Type B pancreatic cell (in vitro differentiated cells): ENCODE data around the gene CCDC73. TPM values are rescaled to one million over a fixed set of nuclear protein-coding genes. Genes with fewer than 3 reads are reported as not detected.

Experiments
- DNase-seq: peaks from one replicate; pipeline ENCODE4 v3.0.0; 2021; ENCODE audit warnings: mixed read lengths; ENCODE audit not compliant: unreplicated experiment; ENCODE audit errors: extremely low spot score
- H3K27ac Mint-ChIP-seq: 2 replicates; pipeline ENCODE4 v1.8.0; 2021; ENCODE audit warnings: mild to moderate bottlenecking, mixed read lengths
- H3K27me3 Mint-ChIP-seq: 2 replicates; pipeline ENCODE4 v1.8.0; 2021; ENCODE audit warnings: mixed read lengths
- H3K36me3 Mint-ChIP-seq: 2 replicates; pipeline ENCODE4 v1.8.0; 2021; ENCODE audit warnings: mixed read lengths
- H3K4me1 Mint-ChIP-seq: one replicate; pipeline ENCODE4 v1.8.0; 2021; ENCODE audit warnings: mixed read lengths; ENCODE audit not compliant: unreplicated experiment
- H3K4me3 Mint-ChIP-seq: 2 replicates; pipeline ENCODE4 v1.8.0; 2021; ENCODE audit warnings: mild to moderate bottlenecking, mixed read lengths
- H3K9me3 Mint-ChIP-seq: 2 replicates; pipeline ENCODE4 v1.8.0; 2021; ENCODE audit warnings: mixed read lengths
- CTCF ChIP-seq: fragments of 200-600 bp; sonication (generic); conservative IDR thresholded peaks from 2 replicates; pipeline ENCODE4 v1.5.0; 2021; ENCODE audit warnings: antibody characterized with exemption, mild to moderate bottlenecking
- total RNA-seq: library from RNA; stranded (reverse); gene quantifications from 2 replicates; pipeline ENCODE4 v1.2.1, GENCODE V29; 2021; ENCODE audit warnings: low replicate concordance

Gene CCDC73
- total RNA-seq, 1 donor from 2014 or later = 0.07 TPM

- H3K27me3 Mint-ChIP-seq = peaks cover 5% of the 10 kb centered on the region
- no peaks in the 10 kb centered on the region for H3K9me3 Mint-ChIP-seq
- no peak overlapping the region for H3K4me3 Mint-ChIP-seq
- H3K27ac Mint-ChIP-seq = no peak overlapping the region
- no peak for DNase-seq
- H3K36me3 Mint-ChIP-seq = no peaks in the 10 kb centered on the region
- no peak for TF ChIP-seq CTCF
- no peaks in the 10 kb centered on the region for H3K4me1 Mint-ChIP-seq
Measured at GRCh38 chr11:32821517-32821916, 27.1 kb upstream of the CCDC73 start.

GRCh38 chr11:32820497-32820896, 26.0 kb upstream of the CCDC73 start:
- Mint-ChIP-seq H3K27me3 (peaks cover 5% of the 10 kb centered on the region), H3K4me1 (no peaks in the 10 kb centered on the region), H3K9me3 (no peaks in the 10 kb centered on the region), H3K27ac (no peak overlapping the region), H3K36me3 (no peaks in the 10 kb centered on the region), H3K4me3 (no peak overlapping the region)
- no peak for DNase-seq
- no peak for TF ChIP-seq CTCF

- H3K9me3 Mint-ChIP-seq = no peaks in the 10 kb centered on the region
- no peaks in the 10 kb centered on the region for H3K36me3 Mint-ChIP-seq
Measured at GRCh38 chr11:32819187-32819586, 24.7 kb upstream of the CCDC73 start.

GRCh38 chr11:32817852-32818183, 23.4 kb upstream of the CCDC73 start:
- H3K27ac Mint-ChIP-seq = no peak overlapping the region
- no peak overlapping the region for H3K4me3 Mint-ChIP-seq
- H3K4me1 Mint-ChIP-seq = no peaks in the 10 kb centered on the region
- no peaks in the 10 kb centered on the region for H3K36me3 Mint-ChIP-seq
- H3K9me3 Mint-ChIP-seq = no peaks in the 10 kb centered on the region
- H3K27me3 Mint-ChIP-seq = peaks cover 8% of the 10 kb centered on the region
- no peak for DNase-seq
- TF ChIP-seq CTCF = no peak

More at GRCh38 chr11:32819187-32819586, 24.7 kb upstream of the CCDC73 start:
- Mint-ChIP-seq H3K4me1 (no peaks in the 10 kb centered on the region), H3K27me3 (peaks cover 8% of the 10 kb centered on the region), H3K27ac (no peak overlapping the region), H3K4me3 (no peak overlapping the region)
- DNase-seq = no peak
- no peak for TF ChIP-seq CTCF

- H3K9me3 Mint-ChIP-seq = no peaks in the 10 kb centered on the region
- H3K4me1 Mint-ChIP-seq = no peaks in the 10 kb centered on the region
- H3K27me3 Mint-ChIP-seq = peaks cover 8% of the 10 kb centered on the region
- H3K4me3 Mint-ChIP-seq = no peak overlapping the region
- no peak for DNase-seq
- H3K36me3 Mint-ChIP-seq = no peaks in the 10 kb centered on the region
- no peak for TF ChIP-seq CTCF
- no peak overlapping the region for H3K27ac Mint-ChIP-seq
Measured at GRCh38 chr11:32817181-32817851, 22.9 kb upstream of the CCDC73 start.

- peak; percentile 87 for TF ChIP-seq CTCF
- Mint-ChIP-seq H3K9me3 (no peaks in the 10 kb centered on the region), H3K27ac (no peak overlapping the region), H3K27me3 (no peaks in the 10 kb centered on the region), H3K4me3 (no peak overlapping the region), H3K4me1 (no peaks in the 10 kb centered on the region), H3K36me3 (no peaks in the 10 kb centered on the region)
- no peak for DNase-seq
Measured at GRCh38 chr11:32809313-32809712, 14.9 kb upstream of the CCDC73 start.
